K562 (cell line): ENCODE data around the gene WDR18.
A peak's percentile ranks its signal among the peaks of the same experiment; 100 is the strongest.

ENCODE experiments used
- JUNB ChIP-seq: fragments of 450-650 bp; formaldehyde crosslinking; conservative IDR thresholded peaks from 2 replicates; pipeline ENCODE4 v1.4.0; 2020; ENCODE audit warnings: mild to moderate bottlenecking
- SP2 ChIP-seq: IDR thresholded peaks from 2 replicates; pipeline ENCODE4 v1.6.1; 2011; ENCODE audit warnings: mild to moderate bottlenecking, low read depth, low read length, moderate library complexity; ENCODE audit not compliant: poor library complexity, severe bottlenecking; ENCODE audit errors: extremely low read depth
- TF ChIP-seq, protein P1 (sequence below), 3 experiments: IDR thresholded peaks in 2 of 3; conservative IDR thresholded peaks in 1 of 3; 2 replicates each; pipeline ENCODE4 v1.5.1; 2011 to 2012; ENCODE audit warnings: low read length in 3 of 3, mild to moderate bottlenecking in 3 of 3, control low read depth in 2 of 3, improper control_type of control experiment in 1 of 3, inconsistent platforms in 1 of 3, low read depth in 1 of 3, mixed read lengths in 1 of 3, moderate library complexity in 1 of 3; ENCODE audit not compliant: insufficient read depth in 2 of 3

GRCh38 chr19:1000095-1000494, 15.9 kb downstream of the WDR18 start, which contains the start of gene GRIN3B:
- TF ChIP-seq, protein P1, sequence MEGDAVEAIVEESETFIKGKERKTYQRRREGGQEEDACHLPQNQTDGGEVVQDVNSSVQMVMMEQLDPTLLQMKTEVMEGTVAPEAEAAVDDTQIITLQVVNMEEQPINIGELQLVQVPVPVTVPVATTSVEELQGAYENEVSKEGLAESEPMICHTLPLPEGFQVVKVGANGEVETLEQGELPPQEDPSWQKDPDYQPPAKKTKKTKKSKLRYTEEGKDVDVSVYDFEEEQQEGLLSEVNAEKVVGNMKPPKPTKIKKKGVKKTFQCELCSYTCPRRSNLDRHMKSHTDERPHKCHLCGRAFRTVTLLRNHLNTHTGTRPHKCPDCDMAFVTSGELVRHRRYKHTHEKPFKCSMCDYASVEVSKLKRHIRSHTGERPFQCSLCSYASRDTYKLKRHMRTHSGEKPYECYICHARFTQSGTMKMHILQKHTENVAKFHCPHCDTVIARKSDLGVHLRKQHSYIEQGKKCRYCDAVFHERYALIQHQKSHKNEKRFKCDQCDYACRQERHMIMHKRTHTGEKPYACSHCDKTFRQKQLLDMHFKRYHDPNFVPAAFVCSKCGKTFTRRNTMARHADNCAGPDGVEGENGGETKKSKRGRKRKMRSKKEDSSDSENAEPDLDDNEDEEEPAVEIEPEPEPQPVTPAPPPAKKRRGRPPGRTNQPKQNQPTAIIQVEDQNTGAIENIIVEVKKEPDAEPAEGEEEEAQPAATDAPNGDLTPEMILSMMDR (IDR thresholded peaks at IDR 0.05 in 2 of 3, conservative IDR thresholded peaks at IDR 0.05 in 1 of 3; ENCODE audit: insufficient read depth in 2 of 3, low read depth in 1 of 3, low read length in 3 of 3) = peak; percentile 67 to 94 (median 81)
- no peak for TF ChIP-seq SP2
- TF ChIP-seq JUNB = no peak
